ENCODE results near the gene KRTAP4-2. TPM values are rescaled to one million over a fixed set of nuclear protein-coding genes. Genes with fewer than 3 reads are reported as not detected.

KRTAP4-2 gene
- total RNA-seq, 2 donors from 2014 or later: not detected

Other genes starting within 250 kb of the KRTAP4-2 start
- gene KRT23, start 240.6 kb downstream of the KRTAP4-2 start, total RNA-seq: not detected
- not detected for gene KRT39, start 211.3 kb downstream of the KRTAP4-2 start, total RNA-seq
- gene KRT40, start 193.9 kb downstream of the KRTAP4-2 start, total RNA-seq: not detected
- gene KRTAP3-3, start 184.1 kb downstream of the KRTAP4-2 start, total RNA-seq: not detected
- gene KRTAP3-2, start 178.3 kb downstream of the KRTAP4-2 start, total RNA-seq: not detected
- not detected for gene KRTAP3-1, start 169.1 kb downstream of the KRTAP4-2 start, total RNA-seq
- not detected for gene KRTAP1-5, start 151.0 kb downstream of the KRTAP4-2 start, total RNA-seq
- gene KRTAP1-4, start 148.0 kb downstream of the KRTAP4-2 start, total RNA-seq: not detected
- gene KRTAP1-3, start 143.3 kb downstream of the KRTAP4-2 start, total RNA-seq: not detected
- gene KRTAP1-1, start 136.8 kb downstream of the KRTAP4-2 start, total RNA-seq: not detected
- not detected for gene KRTAP2-1, start 130.9 kb downstream of the KRTAP4-2 start, total RNA-seq
- gene KRTAP2-2, start 123.0 kb downstream of the KRTAP4-2 start, total RNA-seq: not detected
- gene KRTAP2-3, start 118.1 kb downstream of the KRTAP4-2 start, total RNA-seq: not detected
- not detected for gene KRTAP2-4, start 112.3 kb downstream of the KRTAP4-2 start, total RNA-seq
- gene KRTAP4-7, start 94.1 kb downstream of the KRTAP4-2 start, total RNA-seq: not detected
- not detected for gene KRTAP4-8, start 80.1 kb downstream of the KRTAP4-2 start, total RNA-seq
- not detected for gene KRTAP4-16, start 76.0 kb downstream of the KRTAP4-2 start, total RNA-seq
- gene KRTAP4-9, start 72.8 kb downstream of the KRTAP4-2 start, total RNA-seq: not detected
- gene KRTAP4-11, start 59.8 kb downstream of the KRTAP4-2 start, total RNA-seq: not detected
- gene KRTAP4-12, start 54.0 kb downstream of the KRTAP4-2 start, total RNA-seq: not detected
- gene KRTAP4-6, start 37.7 kb downstream of the KRTAP4-2 start, total RNA-seq: not detected
- not detected for gene KRTAP4-5, start 28.4 kb downstream of the KRTAP4-2 start, total RNA-seq
- not detected for gene KRTAP4-4, start 17.5 kb downstream of the KRTAP4-2 start, total RNA-seq
- not detected for gene KRTAP4-3, start 10.0 kb downstream of the KRTAP4-2 start, total RNA-seq
- not detected for gene KRTAP4-1, start 6.7 kb upstream of the KRTAP4-2 start, total RNA-seq
- not detected for gene KRTAP9-1, start 11.7 kb upstream of the KRTAP4-2 start, total RNA-seq
- gene KRTAP9-2, start 48.4 kb upstream of the KRTAP4-2 start, total RNA-seq: not detected
- not detected for gene KRTAP9-3, start 54.2 kb upstream of the KRTAP4-2 start, total RNA-seq
- gene KRTAP9-8, start 59.8 kb upstream of the KRTAP4-2 start, total RNA-seq: not detected
- gene KRTAP9-4, start 71.5 kb upstream of the KRTAP4-2 start, total RNA-seq: not detected
- gene KRTAP9-9, start 77.2 kb upstream of the KRTAP4-2 start, total RNA-seq: not detected
- gene KRTAP9-6, start 87.2 kb upstream of the KRTAP4-2 start, total RNA-seq: not detected
- not detected for gene KRTAP9-7, start 97.5 kb upstream of the KRTAP4-2 start, total RNA-seq
- gene KRTAP29-1, start 124.6 kb upstream of the KRTAP4-2 start, total RNA-seq: not detected
- not detected for gene KRTAP16-1, start 131.1 kb upstream of the KRTAP4-2 start, total RNA-seq
- not detected for gene KRTAP17-1, start 137.5 kb upstream of the KRTAP4-2 start, total RNA-seq
- not detected for gene KRT33A, start 172.6 kb upstream of the KRTAP4-2 start, total RNA-seq
- not detected for gene KRT33B, start 191.6 kb upstream of the KRTAP4-2 start, total RNA-seq
- gene KRT34, start 204.1 kb upstream of the KRTAP4-2 start, total RNA-seq: not detected
- not detected for gene KRT31, start 219.4 kb upstream of the KRTAP4-2 start, total RNA-seq
- gene KRT37, start 246.4 kb upstream of the KRTAP4-2 start, total RNA-seq: not detected

Data from activated T-cell treated with anti-CD3 and anti-CD28 coated beads, Interleukin-2, amount 50 U/mL, for 72 hours (primary cell).